Neuronal stem cell (in vitro differentiated cells): ENCODE measurements around the gene PRKACG.

Source experiments
- DNase-seq: peaks from one replicate; pipeline ENCODE4 v3.0.0-alpha.2; 2013; ENCODE audit warnings: low spot score
- H2AFZ ChIP-seq: one replicate; pipeline ENCODE4 v1.6.1; 2013; ENCODE audit warnings: mild to moderate bottlenecking, low read length, inconsistent platforms
- H2AK5ac ChIP-seq: 2 replicates; pipeline ENCODE4 v1.6.1; 2013; ENCODE audit warnings: low read depth, mild to moderate bottlenecking, inconsistent platforms, low read length, moderate library complexity, mixed read lengths
- H2BK120ac ChIP-seq: 2 replicates; pipeline ENCODE4 v1.6.1; 2013; ENCODE audit warnings: low read depth, mild to moderate bottlenecking, inconsistent platforms, low read length, moderate library complexity, mixed read lengths
- H2BK12ac ChIP-seq: one replicate; pipeline ENCODE4 v1.6.1; 2013; ENCODE audit warnings: low read length, inconsistent platforms
- H2BK15ac ChIP-seq: 2 replicates; pipeline ENCODE4 v1.6.1; 2013; ENCODE audit warnings: mild to moderate bottlenecking, low read length, inconsistent platforms, mixed read lengths
- H2BK5ac ChIP-seq: one replicate; pipeline ENCODE4 v1.6.1; 2013; ENCODE audit warnings: inconsistent platforms, mild to moderate bottlenecking, low read length, moderate library complexity
- H3K14ac ChIP-seq: one replicate; pipeline ENCODE4 v1.6.1; 2013; ENCODE audit warnings: low read length, inconsistent platforms
- H3K18ac ChIP-seq: 2 replicates; pipeline ENCODE4 v1.6.1; 2013; ENCODE audit warnings: low read length, inconsistent platforms
- H3K23ac ChIP-seq: 2 replicates; pipeline ENCODE4 v1.6.1; 2013; ENCODE audit warnings: low read depth, mild to moderate bottlenecking, mixed read lengths, low read length, inconsistent platforms; ENCODE audit not compliant: poor library complexity
- H3K27ac ChIP-seq: replicated peaks from 3 replicates; pipeline ENCODE4 v1.5.1; 2013; ENCODE audit warnings: low read length, inconsistent platforms
- H3K27me3 ChIP-seq, 3 experiments: 2 replicates each; pipeline ENCODE4 v1.6.1; 2013; ENCODE audit warnings: low read length in 3 of 3, mild to moderate bottlenecking in 2 of 3, inconsistent platforms in 1 of 3, low read depth in 1 of 3, mixed read lengths in 1 of 3, moderate library complexity in 1 of 3; ENCODE audit not compliant: control insufficient read depth in 3 of 3, insufficient read depth in 3 of 3
- H3K36me3 ChIP-seq, 2 donors: replicated peaks in 1 of 2; 2 replicates each; pipeline ENCODE4 v1.6.1; 2013; ENCODE audit warnings: low read length in 2 of 2; ENCODE audit not compliant: control insufficient read depth in 2 of 2, insufficient read depth in 2 of 2
- H3K4ac ChIP-seq: 2 replicates; pipeline ENCODE4 v1.6.1; 2013; ENCODE audit warnings: inconsistent platforms, mild to moderate bottlenecking, low read length, moderate library complexity
- H3K4me1 ChIP-seq, 2 donors: 1 replicate in 1 of 2; 2 replicates in 1 of 2; pipeline ENCODE4 v1.6.1; 2013; ENCODE audit warnings: low read length in 2 of 2, low read depth in 1 of 2; ENCODE audit not compliant: control insufficient read depth in 2 of 2, insufficient read depth in 1 of 2
- H3K4me2 ChIP-seq: one replicate; pipeline ENCODE4 v1.6.1; 2013; ENCODE audit warnings: mild to moderate bottlenecking, low read length, inconsistent platforms; ENCODE audit not compliant: insufficient read depth, poor library complexity, severe bottlenecking
- H3K4me3 ChIP-seq, 2 donors: 2 replicates each; pipeline ENCODE4 v1.5.1; 2013; ENCODE audit warnings: low read length in 2 of 2, mild to moderate bottlenecking in 2 of 2, inconsistent platforms in 1 of 2, moderate library complexity in 1 of 2
- H3K79me1 ChIP-seq: one replicate; pipeline ENCODE4 v1.6.1; 2013; ENCODE audit warnings: low read depth, mild to moderate bottlenecking, inconsistent platforms, low read length, moderate library complexity
- H3K9ac ChIP-seq: one replicate; pipeline ENCODE4 v1.6.1; 2013; ENCODE audit warnings: mild to moderate bottlenecking, low read depth, low read length, inconsistent platforms; ENCODE audit not compliant: poor library complexity
- H3K9me3 ChIP-seq, 2 donors: replicated peaks in 1 of 2; 2 replicates each; pipeline versions ENCODE3 to v1.6.1; 2013; ENCODE audit warnings: low read length in 2 of 2, mild to moderate bottlenecking in 2 of 2, inconsistent platforms in 1 of 2, low read depth in 1 of 2, mixed read lengths in 1 of 2, moderate library complexity in 1 of 2; ENCODE audit not compliant: control insufficient read depth in 2 of 2, insufficient read depth in 1 of 2
- H4K8ac ChIP-seq: one replicate; pipeline ENCODE4 v1.6.1; 2013; ENCODE audit warnings: low read depth, mild to moderate bottlenecking, inconsistent platforms, low read length, moderate library complexity
- H4K91ac ChIP-seq: one replicate; pipeline ENCODE4 v1.6.1; 2013; ENCODE audit warnings: low read length, low read depth, mild to moderate bottlenecking, inconsistent platforms; ENCODE audit not compliant: poor library complexity
- WGBS, 2 donors: extraction: QIAGEN DNeasy Blood & Tissue Kit; methylation state at CpG; one replicate each; pipeline ENCODE4 v1.1.7; 2013; ENCODE audit warnings: missing lambda C conversion rate in 2 of 2, mixed read lengths in 1 of 2; ENCODE audit not compliant: insufficient read length in 2 of 2, insufficient replicate concordance in 1 of 2; ENCODE audit errors: extremely low coverage in 2 of 2; 5-methylcytosine and 5-hydroxymethylcytosine counted together

Gene PRKACG

GRCh38 chr9:69018737-69019136 is 4.8 kb upstream of the PRKACG start:
- no peak overlapping the region for H3K27ac ChIP-seq
- H4K8ac ChIP-seq = no peak overlapping the region
- no peak overlapping the region for H2BK120ac ChIP-seq
- no peak overlapping the region for H2AFZ ChIP-seq
- H3K4me2 ChIP-seq = no peak overlapping the region
- H4K91ac ChIP-seq = no peak overlapping the region
- H2AK5ac ChIP-seq = no peak overlapping the region
- peaks cover 1% of the 10 kb centered on the region in 2 donors for H3K9me3 ChIP-seq
- H3K4me3 ChIP-seq = no peak overlapping the region
- no peaks in the 10 kb centered on the region for H3K36me3 ChIP-seq
- H3K79me1 ChIP-seq = no peaks in the 10 kb centered on the region
- DNase-seq = no peak
- peaks cover 4% of the 10 kb centered on the region in 2 donors for H3K4me1 ChIP-seq
- H2BK15ac ChIP-seq = no peak overlapping the region
- no peak overlapping the region for H2BK12ac ChIP-seq
- H3K4ac ChIP-seq = no peak overlapping the region
- H3K18ac ChIP-seq = no peak overlapping the region
- no peak overlapping the region for H2BK5ac ChIP-seq
- H3K9ac ChIP-seq = no peak overlapping the region
- WGBS, 2 donors = no CpG with 5 or more reads among the region's 5 CpGs
- H3K14ac ChIP-seq = no peak overlapping the region
- H3K27me3 ChIP-seq = no peaks in the 10 kb centered on the region
- H3K23ac ChIP-seq = no peak overlapping the region

- H3K18ac ChIP-seq = no peak overlapping the region
- H2BK5ac ChIP-seq = no peak overlapping the region
- H3K27me3 ChIP-seq = no peaks in the 10 kb centered on the region
- H3K4me2 ChIP-seq = no peak overlapping the region
- peaks cover 1 to 11% of the 10 kb centered on the region in 2 donors for H3K9me3 ChIP-seq
- H3K23ac ChIP-seq = no peak overlapping the region
- H2BK15ac ChIP-seq = no peak overlapping the region
- H2AK5ac ChIP-seq = no peak overlapping the region
- no peak overlapping the region for H3K4ac ChIP-seq
- peaks cover 4% of the 10 kb centered on the region in 2 donors for H3K4me1 ChIP-seq
- H2BK12ac ChIP-seq = no peak overlapping the region
- H4K8ac ChIP-seq = no peak overlapping the region
- H2AFZ ChIP-seq = peak overlapping the region; percentile 38
- H2BK120ac ChIP-seq = no peak overlapping the region
- H3K79me1 ChIP-seq = no peaks in the 10 kb centered on the region
- no peak overlapping the region for H3K4me3 ChIP-seq
- no peak overlapping the region for H3K27ac ChIP-seq
- H3K14ac ChIP-seq = no peak overlapping the region
- DNase-seq = no peak
- no peaks in the 10 kb centered on the region for H3K36me3 ChIP-seq
- H3K9ac ChIP-seq = no peak overlapping the region
- WGBS, 2 donors = no CpG with 5 or more reads among the region's 5 CpGs
- H4K91ac ChIP-seq = no peak overlapping the region
Observed at GRCh38 chr9:69016191-69017096, 2.5 kb upstream of the PRKACG start.

- Histone ChIP-seq H4K91ac (no peak overlapping the region), H3K9me3 (peaks cover 1 to 11% of the 10 kb centered on the region in 2 donors), H2AK5ac (no peak overlapping the region), H3K4me3 (no peak overlapping the region), H3K4ac (no peak overlapping the region), H3K27me3 (no peaks in the 10 kb centered on the region), H3K4me2 (no peak overlapping the region), H3K9ac (no peak overlapping the region), H2BK15ac (no peak overlapping the region), H3K4me1 (peaks cover 4% of the 10 kb centered on the region in 2 donors), H3K23ac (no peak overlapping the region), H3K36me3 (peaks cover 0 to 19% of the 10 kb centered on the region in 2 donors), H3K14ac (no peak overlapping the region), H3K18ac (no peak overlapping the region), H3K79me1 (no peaks in the 10 kb centered on the region), H3K27ac (no peak overlapping the region), H2BK12ac (no peak overlapping the region), H2BK5ac (no peak overlapping the region), H4K8ac (no peak overlapping the region), H2AFZ (no peak overlapping the region), H2BK120ac (no peak overlapping the region)
- no CpG with 5 or more reads among the region's 26 CpGs for WGBS, 2 donors
- no peak for DNase-seq
Observed at GRCh38 chr9:69013382-69013727, 558 bp downstream of the PRKACG start.

- H3K27ac ChIP-seq = no peak overlapping the region
Observed at GRCh38 chr9:69012696-69013381, 1.1 kb downstream of the PRKACG start.

More at GRCh38 chr9:69012696-69013381, 1.1 kb downstream of the PRKACG start:
- no CpG with 5 or more reads among the region's 18 CpGs for WGBS, 2 donors
- peaks cover 4% of the 10 kb centered on the region in 2 donors for H3K4me1 ChIP-seq
- no peaks in the 10 kb centered on the region for H3K27me3 ChIP-seq
- no peak overlapping the region for H3K9ac ChIP-seq
- no peaks in the 10 kb centered on the region for H3K79me1 ChIP-seq
- H3K4me3 ChIP-seq = no peak overlapping the region
- no peak overlapping the region for H2BK12ac ChIP-seq
- H3K14ac ChIP-seq = no peak overlapping the region
- H3K23ac ChIP-seq = no peak overlapping the region
- H2BK120ac ChIP-seq = no peak overlapping the region
- no peak overlapping the region for H3K18ac ChIP-seq
- H2BK5ac ChIP-seq = no peak overlapping the region
- no peak overlapping the region for H2AK5ac ChIP-seq
- H4K91ac ChIP-seq = no peak overlapping the region
- H3K9me3 ChIP-seq = peaks cover 1 to 11% of the 10 kb centered on the region in 2 donors
- H4K8ac ChIP-seq = no peak overlapping the region
- H3K36me3 ChIP-seq = peaks cover 0 to 24% of the 10 kb centered on the region in 2 donors
- no peak overlapping the region for H2BK15ac ChIP-seq
- H3K4me2 ChIP-seq = no peak overlapping the region
- no peak overlapping the region for H2AFZ ChIP-seq
- H3K4ac ChIP-seq = no peak overlapping the region
- no peak for DNase-seq
